Progenitor cell of endocrine pancreas (in vitro differentiated cells): ENCODE results near the gene ABCA5. TPM values are rescaled to one million over a fixed set of nuclear protein-coding genes. Genes with fewer than 3 reads are reported as not detected.
"Not testable (repeated sequence)": the region's sequence is repeated elsewhere in the genome, so short reads cannot be mapped to it uniquely, and the experiment has no call there.

Experiments
- DNase-seq: peaks from one replicate; pipeline ENCODE4 v3.0.0; 2021; ENCODE audit warnings: low spot score; ENCODE audit not compliant: unreplicated experiment
- H3K27ac Mint-ChIP-seq: 2 replicates; pipeline ENCODE4 v1.8.0; 2021; ENCODE audit warnings: mild to moderate bottlenecking, moderate library complexity, mixed read lengths
- H3K27me3 Mint-ChIP-seq: 2 replicates; pipeline ENCODE4 v1.8.0; 2021; ENCODE audit warnings: mixed read lengths
- H3K36me3 Mint-ChIP-seq: 2 replicates; pipeline ENCODE4 v1.8.0; 2022; ENCODE audit warnings: mixed read lengths; ENCODE audit not compliant: insufficient read depth
- H3K4me1 Mint-ChIP-seq: 2 replicates; pipeline ENCODE4 v1.8.0; 2021; ENCODE audit warnings: low read depth, mixed read lengths
- H3K4me3 Mint-ChIP-seq: 2 replicates; pipeline ENCODE4 v1.8.0; 2021; ENCODE audit warnings: low read depth, mild to moderate bottlenecking, moderate library complexity, mixed read lengths
- H3K9me3 Mint-ChIP-seq: 2 replicates; pipeline ENCODE4 v1.8.0; 2021; ENCODE audit warnings: low read depth, mixed read lengths
- CTCF ChIP-seq: fragments of 200-600 bp; sonication (generic); IDR thresholded peaks from one replicate; pipeline ENCODE4 v1.5.0; 2021; ENCODE audit warnings: antibody characterized with exemption, mild to moderate bottlenecking; ENCODE audit not compliant: unreplicated experiment
- total RNA-seq: library from RNA; stranded (reverse); gene quantifications from 2 replicates; pipeline ENCODE4 v1.2.1, GENCODE V29; 2021

The ABCA5 gene
- total RNA-seq, 1 donor from 2014 or later: 10.9 TPM

- H3K27me3 Mint-ChIP-seq: no peaks in the 10 kb centered on the region
- H3K9me3 Mint-ChIP-seq: peaks cover 15% of the 10 kb centered on the region
- no peak overlapping the region for H3K27ac Mint-ChIP-seq
- no peaks in the 10 kb centered on the region for H3K4me1 Mint-ChIP-seq
- DNase-seq: no peak
- no peaks in the 10 kb centered on the region for H3K36me3 Mint-ChIP-seq
- no peak for TF ChIP-seq CTCF
- H3K4me3 Mint-ChIP-seq: no peak overlapping the region
Observed at GRCh38 chr17:69213059-69213813, 113.7 kb downstream of the ABCA5 start.

DNA sequence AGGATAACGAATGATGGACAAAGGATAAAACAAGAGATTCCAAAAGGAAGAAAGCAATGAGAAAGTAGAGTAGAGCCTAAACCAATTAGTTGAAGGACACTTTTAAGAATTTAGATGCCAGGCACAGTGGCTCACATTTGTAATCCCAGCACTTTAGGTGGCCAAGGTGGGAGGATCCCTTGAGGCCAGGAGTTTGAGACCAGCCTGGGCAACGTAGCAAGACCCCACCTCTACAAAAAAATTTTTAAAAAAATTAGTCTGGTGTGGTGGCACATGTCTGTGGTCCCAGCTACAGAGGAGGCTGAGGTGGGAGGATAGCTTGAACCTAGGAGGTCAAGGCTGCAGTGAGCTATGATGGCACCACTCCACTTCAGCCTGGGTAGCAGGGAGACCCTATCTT is 118.3 kb downstream of the ABCA5 start:
- TF ChIP-seq CTCF: no peak
- peaks cover 15% of the 10 kb centered on the region for H3K9me3 Mint-ChIP-seq
- no peak for DNase-seq
- H3K4me3 Mint-ChIP-seq: no peak overlapping the region
- no peak overlapping the region for H3K27ac Mint-ChIP-seq
- no peaks in the 10 kb centered on the region for H3K4me1 Mint-ChIP-seq
- no peaks in the 10 kb centered on the region for H3K27me3 Mint-ChIP-seq
- H3K36me3 Mint-ChIP-seq: no peaks in the 10 kb centered on the region

DNA sequence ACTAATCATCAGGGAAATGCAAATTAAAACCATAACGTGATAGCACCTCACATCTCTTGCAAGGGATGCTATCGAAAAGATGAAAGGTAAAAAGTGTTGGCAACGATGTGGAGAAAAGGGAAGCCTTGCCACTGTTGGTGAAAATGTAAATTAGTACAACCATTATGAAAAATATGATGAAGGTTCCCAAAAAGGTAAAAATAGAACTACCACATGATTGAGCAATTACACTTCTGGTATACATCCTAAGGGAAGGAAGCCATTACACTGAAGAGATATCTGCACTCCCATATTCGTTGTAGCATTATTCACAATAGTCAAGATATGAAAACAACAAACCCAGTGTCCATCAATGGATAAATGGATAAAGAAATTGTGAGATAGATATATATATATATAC is 119.8 kb downstream of the ABCA5 start:
- Mint-ChIP-seq H3K36me3 (no peaks in the 10 kb centered on the region), H3K27me3 (no peaks in the 10 kb centered on the region), H3K4me1 (no peaks in the 10 kb centered on the region), H3K4me3 (no peak overlapping the region), H3K27ac (no peak overlapping the region), H3K9me3 (peaks cover 8% of the 10 kb centered on the region)
- TF ChIP-seq CTCF: no peak
- no peak for DNase-seq

DNA sequence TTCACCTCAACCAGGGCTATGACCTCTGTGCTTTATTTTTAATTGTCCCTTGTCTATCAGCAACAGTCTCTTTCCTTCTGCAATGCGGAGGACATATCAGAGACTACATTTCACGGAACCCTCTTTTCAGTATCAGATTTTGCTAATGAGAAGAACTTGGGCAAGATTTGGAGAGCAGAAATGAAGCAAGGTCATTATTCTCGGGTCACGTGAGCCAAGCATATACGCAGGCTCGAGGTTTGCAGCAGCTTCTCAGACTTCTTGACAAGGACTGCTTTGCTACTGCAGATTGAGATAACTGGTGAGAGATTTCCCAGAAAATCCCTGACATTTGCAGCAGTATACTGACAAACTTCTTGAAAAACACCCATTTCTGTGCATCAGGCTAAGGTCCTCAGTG is 128.7 kb downstream of the ABCA5 start:
- no peaks in the 10 kb centered on the region for H3K27me3 Mint-ChIP-seq
- no peak for DNase-seq
- no peaks in the 10 kb centered on the region for H3K4me1 Mint-ChIP-seq
- H3K27ac Mint-ChIP-seq: no peak overlapping the region
- no peak overlapping the region for H3K4me3 Mint-ChIP-seq
- no peaks in the 10 kb centered on the region for H3K36me3 Mint-ChIP-seq
- TF ChIP-seq CTCF: no peak
- peaks cover 4% of the 10 kb centered on the region for H3K9me3 Mint-ChIP-seq

DNA sequence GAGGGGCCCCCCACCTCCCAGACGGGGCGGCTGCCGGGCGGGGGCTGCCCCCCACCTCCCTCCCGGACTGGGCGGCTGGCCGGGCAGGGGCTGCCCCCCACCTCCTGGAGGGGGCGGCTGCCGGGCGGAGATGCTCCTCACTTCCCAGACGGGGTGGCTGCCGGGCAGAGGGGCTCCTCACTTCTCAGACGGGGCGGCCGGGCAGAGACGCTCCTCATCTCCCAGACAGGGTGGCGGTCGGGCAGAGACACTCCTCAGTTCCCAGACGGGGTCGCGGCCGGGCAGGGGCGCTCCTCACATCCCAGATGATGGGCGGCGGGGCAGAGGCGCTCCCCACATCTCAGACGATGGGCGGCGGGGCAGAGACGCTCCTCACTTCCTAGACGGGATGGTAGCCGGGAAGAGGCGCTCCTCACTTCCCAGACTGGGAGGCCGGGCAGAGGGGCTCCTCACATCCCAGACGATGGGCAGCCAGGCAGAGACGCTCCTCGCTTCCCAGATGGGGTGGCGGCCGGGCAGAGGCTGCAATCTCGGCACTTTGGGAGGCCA is 130.8 kb downstream of the ABCA5 start:
- DNase-seq, H3K4me3 Mint-ChIP-seq, H3K27ac Mint-ChIP-seq, H3K9me3 Mint-ChIP-seq, H3K27me3 Mint-ChIP-seq, H3K4me1 Mint-ChIP-seq, H3K36me3 Mint-ChIP-seq: not testable (repeated sequence)

Other genes starting within 250 kb of the ABCA5 start
- 0.31 and 1.6 TPM in 2 replicates for gene ABCA6, start 185.2 kb downstream of the ABCA5 start, total RNA-seq
- gene ABCA10, start 98.3 kb downstream of the ABCA5 start, total RNA-seq: 0.17 and 0.44 TPM in 2 replicates
- gene MAP2K6, start 87.6 kb upstream of the ABCA5 start, total RNA-seq: 44.3 and 44.7 TPM in 2 replicates